Gastrocnemius medialis (tissue), 4 donors: ENCODE data around the gene PCSK5.

Experiments
- CTCF ChIP-seq, 5 experiments: fragments of 450-650 bp in 3 of 5; fragments of 200-600 bp in 2 of 5; sonication (generic) in 2 of 5; IDR thresholded peaks in 4 of 5; conservative IDR thresholded peaks in 1 of 5; 1 replicate in 4 of 5; 2 replicates in 1 of 5; pipeline ENCODE4 v1.5.1; 2016 to 2019; ENCODE audit warnings: antibody characterized with exemption in 5 of 5, mild to moderate bottlenecking in 3 of 5, moderate library complexity in 3 of 5
- POLR2A ChIP-seq, 2 donors: fragments of 450-650 bp; IDR thresholded peaks; one replicate each; pipeline ENCODE4 v1.6.1; 2017; ENCODE audit warnings: antibody characterized with exemption in 2 of 2, mild to moderate bottlenecking in 2 of 2, moderate library complexity in 2 of 2

GRCh38 chr9:76240578-76240977 lies 350.1 kb downstream of the PCSK5 start:
- TF ChIP-seq CTCF (IDR thresholded peaks at IDR 0.05 in 4 of 5, conservative IDR thresholded peaks at IDR 0.05 in 1 of 5) (no peak), POLR2A (IDR thresholded peaks at IDR 0.05) (no peak)
